CD4-positive, alpha-beta T cell treated with Interferon gamma for 1 hour (primary cell): ENCODE measurements around the gene CBLB.

Source experiments
- DNase-seq: peaks from one replicate; pipeline ENCODE4 v3.0.0-alpha.2; 2020

Gene CBLB

DNA sequence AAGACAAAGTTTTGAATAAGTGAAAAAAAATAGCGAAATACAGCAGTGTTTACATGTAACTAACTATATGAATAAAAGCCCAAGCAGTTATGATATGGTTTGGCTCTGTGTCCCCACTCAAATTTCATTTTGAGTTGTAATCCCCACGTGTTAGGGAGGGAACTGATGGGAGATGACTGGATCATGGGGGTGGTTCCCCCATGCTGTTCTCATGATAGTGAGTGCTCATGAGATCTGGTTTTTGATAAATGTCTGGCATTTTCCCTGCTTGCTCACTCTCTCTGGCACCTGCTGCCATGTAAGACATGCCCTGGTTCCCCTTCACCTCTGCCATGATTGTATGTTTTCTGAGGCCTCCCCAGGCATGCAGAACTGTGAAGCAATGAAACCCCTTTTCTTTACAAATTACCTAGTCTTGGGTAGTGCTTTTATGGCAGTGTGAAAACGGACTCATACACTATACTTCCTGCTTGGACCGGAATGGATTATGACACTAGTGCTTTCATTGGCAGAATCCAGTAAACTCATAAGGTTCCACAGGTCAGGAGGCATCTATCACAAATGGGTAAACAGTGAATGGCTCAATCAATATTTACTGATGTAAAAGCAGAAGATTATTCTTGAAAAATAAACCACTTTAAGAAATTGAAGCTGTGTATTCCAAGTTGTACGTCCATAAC, 192.1 kb downstream of the CBLB start:
- no peak for DNase-seq

DNA sequence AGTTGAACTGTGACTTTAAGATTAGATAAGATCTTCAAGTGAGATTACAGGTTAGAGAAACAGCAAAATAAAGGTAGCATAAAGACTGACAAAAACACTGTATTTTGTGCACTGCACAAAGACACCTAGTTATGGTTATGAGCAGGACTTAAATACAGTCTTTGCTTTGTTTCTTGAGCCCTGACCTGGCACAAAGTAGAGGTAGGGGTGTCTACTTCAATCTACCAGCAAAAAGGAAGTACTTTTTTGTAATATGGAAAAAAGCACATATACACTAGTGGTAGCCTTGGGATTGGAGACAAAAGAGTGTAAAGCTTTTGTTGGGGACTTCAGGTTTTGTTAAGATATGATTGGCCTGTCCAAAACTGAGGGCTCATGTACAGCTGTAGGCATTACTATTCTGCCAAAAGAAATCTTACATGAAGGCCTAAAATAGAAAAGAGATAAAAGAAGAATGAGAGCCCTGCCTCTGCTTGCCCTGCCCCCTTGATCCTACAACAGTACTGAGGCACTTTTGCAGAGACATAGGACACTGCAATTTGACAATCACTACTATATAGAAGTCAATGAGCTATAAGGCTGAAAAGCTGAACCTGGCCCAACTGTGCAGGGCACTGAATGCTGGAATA, 194.3 kb downstream of the CBLB start:
- no peak for DNase-seq

DNA sequence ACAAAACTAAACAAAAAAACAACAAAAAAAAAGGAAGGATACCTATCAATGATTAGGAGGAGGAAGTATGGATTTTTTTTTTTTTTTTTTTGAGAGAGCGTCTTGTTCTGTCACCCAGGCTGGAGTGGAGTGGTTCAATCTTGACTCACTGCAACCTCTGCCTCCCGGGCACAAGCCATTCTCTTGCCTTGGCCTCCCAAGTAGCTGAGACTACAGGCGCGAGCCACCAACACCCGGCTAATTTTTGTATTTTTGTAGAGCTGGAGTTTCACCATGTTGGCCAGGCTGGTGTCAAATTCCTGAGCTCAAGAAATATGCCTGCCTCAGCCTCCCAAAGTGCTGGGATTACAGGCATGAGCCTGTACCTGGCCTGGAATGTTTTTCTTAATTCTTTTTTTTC, 195.8 kb downstream of the CBLB start:
- no peak for DNase-seq

DNA sequence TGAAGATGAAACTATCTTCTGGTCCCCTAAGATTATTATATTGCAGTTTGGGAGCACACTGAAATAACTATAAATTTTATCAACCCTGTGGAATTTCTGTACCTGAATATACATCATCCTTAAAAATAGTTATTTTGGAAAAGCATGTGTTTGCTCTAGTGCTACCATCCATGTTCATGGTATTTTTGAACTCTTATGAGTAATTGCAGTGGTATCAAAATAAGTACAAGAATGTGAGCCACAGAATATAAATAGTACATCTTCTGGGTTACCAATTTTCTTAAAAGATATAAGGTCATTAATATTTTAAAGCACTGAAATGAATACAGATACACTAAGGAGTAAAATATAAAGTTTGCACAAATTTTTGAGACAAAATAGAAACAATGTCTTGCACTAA, 206.5 kb downstream of the CBLB start:
- DNase-seq, result no peak

DNA sequence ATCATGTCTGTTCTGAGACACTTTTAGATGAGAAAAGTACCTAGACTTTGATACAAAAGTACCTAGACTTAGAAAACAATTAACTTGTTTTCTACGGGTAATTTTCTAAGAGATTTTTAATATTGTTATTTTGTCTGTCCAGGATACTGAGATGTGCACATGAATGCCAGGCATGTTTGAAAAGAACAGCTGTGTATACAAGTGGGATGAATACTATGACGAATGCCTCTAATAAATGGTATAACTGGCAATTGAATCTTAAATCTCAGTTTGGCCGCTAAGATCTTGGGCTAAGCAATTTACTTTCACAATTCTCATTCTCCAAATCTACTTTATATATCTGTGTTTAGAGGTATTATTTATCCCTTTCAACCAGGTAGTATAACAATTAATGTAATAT, 207.4 kb downstream of the CBLB start:
- DNase-seq, result no peak

DNA sequence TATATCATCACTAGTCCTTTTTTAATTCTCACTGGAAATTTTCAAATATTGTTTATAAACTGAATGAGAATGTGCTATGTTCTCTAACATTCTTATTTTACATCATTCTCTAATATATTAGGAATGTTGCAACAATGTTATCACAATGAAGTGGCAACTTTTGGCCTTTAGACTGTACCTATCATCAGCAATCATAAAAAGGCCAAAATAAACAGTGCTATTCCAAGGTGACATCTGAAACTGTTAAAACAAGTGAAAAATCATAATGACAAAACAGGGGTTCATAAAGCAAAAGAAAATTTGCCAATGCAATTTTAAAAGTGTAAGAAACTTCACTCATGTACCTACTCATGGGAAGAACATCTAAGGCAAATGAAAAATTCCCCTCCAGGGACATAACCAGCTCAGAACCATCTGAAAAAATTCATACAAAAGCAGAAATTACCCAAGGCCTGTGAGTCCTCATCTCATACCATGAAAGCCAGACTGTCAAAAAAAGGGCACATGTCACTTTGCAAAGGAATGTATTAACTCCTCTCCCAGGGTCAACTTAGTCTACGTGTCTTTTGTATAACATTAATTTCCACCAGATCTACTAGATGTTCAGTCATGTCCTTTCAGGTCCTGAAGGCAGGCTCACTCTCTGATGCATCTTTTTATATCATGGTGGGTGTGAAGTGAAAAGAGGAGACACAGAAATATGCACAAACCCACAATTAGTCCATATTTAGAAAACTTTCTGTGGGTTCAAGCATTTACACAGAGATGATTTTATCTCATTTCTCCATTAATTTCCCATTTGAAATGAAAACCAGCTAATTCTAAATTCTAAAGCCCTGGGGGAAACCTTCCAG, 211.9 kb downstream of the CBLB start:
- no peak for DNase-seq

DNA sequence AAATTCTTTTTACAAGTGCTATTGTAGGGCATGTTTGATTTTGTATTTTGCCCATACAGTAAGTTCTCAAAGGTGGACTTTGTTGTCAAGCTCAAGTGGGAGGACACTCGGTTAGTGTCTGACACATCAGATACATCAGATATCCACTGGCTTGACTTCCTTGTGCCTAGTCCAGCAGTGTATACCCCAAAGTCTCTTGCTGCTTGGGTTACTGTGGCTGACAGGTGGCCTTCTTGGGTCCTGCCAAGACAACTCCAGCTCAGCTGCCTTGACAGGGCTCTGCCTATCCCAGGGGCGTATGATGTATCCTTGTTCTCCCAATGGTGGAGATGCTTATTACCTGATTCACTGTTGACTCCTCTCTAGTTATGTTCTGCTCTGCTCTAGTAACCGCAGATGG, 214.9 kb downstream of the CBLB start:
- no peak for DNase-seq

DNA sequence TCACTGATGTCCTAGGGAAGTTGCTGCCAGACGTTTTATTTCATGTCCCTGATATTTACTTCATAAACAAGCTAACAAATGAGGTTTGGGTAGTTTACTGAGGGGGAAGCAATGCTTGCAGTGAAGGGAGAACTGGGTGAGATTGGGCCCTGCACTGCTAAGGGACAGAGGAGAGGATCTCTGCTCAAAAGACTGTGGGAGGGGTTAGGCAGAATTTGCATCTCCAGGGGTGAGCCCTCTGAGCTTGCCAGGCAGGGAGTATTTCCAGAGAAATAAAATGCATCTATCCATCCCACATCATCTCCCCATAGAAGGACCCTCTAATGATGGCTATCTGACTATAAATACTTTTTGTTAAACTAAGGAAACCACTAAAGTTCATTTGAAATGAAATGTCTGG, 215.6 kb downstream of the CBLB start:
- DNase-seq, result no peak

DNA sequence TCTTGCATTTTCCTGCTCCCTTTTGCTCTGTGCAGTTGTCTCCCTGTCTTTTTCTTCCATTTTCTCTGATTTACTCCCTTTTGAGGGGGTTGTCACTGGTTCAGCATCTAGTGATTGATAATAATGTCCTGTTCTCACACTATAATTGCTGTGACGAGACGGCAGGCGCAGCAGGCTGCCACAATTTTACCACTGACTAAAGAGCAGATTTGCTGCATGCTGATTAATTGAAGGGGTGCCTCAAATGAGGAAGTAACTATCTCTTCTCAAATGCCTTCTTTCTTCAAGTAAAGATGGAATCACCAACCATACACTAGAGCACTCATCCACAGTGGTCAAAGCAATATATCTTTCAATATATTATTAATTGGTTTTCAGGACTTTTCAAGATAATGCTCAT, 219.3 kb downstream of the CBLB start:
- no peak for DNase-seq

DNA sequence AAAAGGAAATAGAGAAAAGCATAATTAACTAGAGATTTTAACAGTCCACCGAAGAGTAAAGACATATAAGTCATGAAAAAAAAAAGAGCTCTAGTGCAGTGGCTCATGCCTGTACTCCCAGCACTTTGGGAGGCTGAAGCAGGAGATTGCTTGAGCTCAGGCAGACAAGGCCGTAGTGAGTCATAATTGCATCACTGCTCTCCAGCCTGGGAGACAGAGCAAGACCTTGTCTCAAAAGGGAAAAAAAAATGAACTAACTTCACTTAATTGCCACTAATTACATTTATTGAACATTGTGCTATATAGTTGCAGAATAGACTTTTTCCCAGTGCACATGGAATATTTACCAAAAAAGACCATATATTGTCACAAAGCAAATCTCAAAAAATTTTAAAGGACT, 221.8 kb downstream of the CBLB start:
- no peak for DNase-seq

DNA sequence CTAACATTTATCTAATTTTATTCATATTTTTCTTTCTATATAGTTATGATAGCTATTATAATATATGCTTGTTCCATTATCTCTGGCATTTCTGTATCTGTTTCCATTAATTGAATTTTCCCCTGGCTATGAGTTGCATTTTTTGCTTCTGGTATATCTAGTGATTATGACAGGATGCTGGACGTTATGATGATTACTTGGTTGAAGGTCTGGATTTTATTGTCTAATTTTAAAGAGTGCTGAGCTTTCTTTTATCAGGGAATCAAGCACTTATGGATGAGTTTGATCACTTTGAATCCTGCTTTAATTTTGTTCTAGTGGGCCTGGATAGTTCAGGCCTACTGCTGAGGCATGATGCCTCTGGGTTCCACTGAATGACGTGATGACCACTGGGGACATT, 229.7 kb downstream of the CBLB start:
- DNase-seq, result no peak

DNA sequence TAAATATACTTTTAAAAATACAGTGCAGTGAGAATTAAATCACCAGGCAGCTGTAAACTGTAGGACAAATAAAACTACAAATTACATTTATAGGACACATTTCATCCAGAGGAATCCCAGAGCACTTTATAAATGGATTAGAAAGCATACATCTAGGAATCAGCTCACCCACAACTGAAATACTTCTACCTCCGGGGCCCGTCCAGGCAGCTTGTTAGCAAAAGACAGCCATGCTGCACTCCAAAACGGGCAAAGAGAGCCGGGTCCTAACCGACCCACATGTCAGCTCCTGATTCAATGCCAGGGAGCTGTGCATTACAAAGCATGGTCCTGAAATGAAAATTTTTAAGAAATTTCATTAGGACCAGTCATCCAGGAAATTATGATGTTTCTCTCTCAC, 234.1 kb downstream of the CBLB start:
- no peak for DNase-seq

DNA sequence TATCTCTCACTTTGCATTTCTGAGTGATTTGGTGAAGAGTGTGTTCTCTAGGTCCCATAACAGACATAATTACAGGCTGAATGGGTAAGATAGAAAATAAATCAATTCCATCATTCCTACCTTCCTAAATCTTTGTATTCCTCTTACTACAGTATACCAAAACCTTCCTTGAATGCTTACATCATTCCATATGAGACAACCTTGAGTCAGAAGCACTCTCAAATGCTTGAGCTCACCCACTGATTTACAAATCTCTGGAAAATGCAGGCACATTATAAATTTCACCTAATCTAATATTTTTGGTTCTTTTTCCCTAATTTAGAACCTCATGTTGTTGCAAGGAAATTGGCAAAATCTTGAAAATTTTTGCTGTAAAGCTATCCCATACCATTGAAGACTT, 239.1 kb downstream of the CBLB start:
- DNase-seq, result no peak

DNA sequence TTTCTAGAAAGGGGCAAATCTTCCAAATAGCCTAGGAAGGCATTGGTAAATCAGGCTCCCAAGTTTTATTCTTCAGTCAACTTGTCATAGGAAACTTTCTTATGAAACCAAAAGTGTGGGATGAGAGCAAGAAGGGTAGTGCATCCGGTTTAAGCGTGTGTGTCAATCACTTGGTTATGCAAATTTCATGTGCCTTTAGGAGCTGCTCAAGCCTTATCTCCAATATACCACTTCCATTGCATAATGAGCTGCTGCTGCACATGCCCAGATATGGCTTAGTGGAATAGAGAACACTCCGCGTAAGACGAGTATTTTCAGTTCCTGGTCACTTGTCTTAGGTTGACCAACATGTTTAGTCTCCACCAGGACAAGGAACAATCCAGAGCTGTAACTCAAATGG, 242.1 kb downstream of the CBLB start:
- DNase-seq, result no peak

DNA sequence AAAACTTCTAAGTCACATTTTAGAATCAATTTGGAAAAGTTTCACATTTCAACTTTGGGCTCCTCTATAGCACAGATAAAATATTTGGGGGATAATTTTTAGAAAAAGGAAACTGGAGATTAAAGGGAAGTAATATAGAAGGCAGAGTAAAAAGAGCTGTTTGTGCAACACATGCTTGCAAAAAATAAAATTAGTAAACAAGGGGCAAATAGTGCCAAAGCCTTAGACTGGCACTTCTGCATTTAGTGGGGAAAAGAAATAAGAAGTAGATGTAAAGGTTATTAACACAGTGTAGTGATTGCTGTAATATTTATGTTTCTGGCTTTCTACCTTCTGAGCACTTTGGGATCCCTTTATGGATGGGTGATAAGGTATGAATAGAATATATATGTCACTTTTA, 246.6 kb downstream of the CBLB start:
- no peak for DNase-seq

DNA sequence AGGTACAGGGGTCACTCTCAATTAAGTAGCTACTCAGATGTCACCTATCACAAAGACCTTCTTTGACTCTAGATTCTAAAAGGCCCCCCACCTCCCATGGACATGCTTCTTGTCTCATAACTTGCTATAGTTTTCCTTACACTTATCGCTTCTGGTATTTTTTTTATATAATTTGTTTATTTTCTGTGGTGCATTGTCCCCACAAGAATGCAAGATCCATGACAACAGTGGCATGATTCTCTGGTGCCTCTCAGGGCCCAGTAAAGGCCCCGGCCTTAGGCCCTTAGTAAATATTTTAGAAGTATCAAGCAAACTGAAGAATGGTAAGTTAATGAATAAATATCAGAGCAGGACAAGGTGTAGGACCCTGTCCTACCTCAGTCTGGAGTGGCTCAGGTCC, 248.6 kb downstream of the CBLB start:
- no peak for DNase-seq

DNA sequence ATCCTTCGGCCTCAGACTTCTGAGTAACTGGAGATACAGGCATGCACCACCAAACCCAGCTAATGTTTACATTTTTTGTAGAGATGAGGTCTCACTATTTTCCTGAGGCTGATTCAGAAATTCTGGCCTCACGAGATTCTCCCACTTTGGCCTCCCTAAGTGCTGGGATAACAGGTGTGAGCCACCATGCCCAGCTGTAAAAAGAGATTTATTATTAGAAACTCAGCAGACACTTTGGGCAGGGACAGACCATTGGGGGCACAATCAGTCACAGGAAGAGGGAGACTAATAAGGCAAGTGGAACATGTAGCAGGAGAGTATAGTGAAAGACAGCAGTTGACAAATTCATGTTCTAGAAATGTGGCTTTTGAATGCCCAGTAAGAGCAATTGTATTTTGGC, 249.2 kb downstream of the CBLB start:
- no peak for DNase-seq

DNA sequence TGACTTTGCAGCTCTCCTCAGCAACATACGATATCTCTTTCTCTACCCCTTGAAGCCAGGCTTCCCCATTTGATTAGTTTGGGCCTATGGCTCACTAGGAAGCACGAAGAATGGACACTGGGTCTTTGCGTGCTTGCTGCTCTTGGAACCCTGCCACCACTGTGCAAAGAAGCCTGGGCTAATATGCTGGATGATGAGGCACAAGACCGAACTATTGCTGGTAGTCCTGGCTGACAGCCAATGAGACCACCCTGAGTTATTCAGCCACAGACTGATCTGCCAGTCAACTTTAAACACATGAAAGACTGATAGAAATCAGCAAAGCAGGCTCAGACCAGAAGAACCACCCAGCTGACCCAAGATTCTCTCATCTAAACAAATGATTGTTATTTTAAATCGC, 250.3 kb downstream of the CBLB start:
- no peak for DNase-seq

DNA sequence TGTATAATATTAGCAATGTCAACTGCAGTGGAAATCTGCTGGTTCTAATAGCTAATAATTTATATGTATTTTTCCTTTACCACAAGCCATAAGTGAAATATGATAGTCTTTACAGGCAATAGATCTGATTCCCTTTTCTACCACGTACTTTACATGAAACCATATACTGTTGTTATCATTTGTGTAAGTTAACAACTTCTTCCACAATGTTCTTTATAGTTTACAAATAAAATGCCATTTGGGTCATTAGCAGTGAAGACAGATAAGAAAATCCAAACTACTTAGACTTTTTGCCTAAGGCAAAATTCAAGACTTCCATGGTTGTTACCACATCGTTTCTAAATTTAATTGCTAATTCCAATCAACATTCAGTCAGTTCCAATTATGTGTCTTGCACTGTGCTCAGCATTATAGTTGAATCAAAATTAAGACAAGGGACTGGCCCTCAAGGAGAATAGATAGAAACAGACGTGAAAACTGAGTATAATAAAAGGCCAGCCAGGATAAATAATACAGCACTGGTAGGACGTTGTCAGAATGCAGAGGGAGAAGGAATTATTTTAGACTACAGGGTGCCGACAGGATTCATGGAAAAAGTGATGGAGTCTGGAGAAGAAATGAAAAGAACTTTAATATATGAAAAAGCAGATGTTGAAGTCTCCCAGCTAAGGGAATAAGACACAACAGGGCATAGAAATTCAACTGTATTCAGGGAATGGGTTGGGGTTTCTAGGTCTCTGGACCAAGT, 252.3 kb downstream of the CBLB start:
- DNase-seq, result no peak

DNA sequence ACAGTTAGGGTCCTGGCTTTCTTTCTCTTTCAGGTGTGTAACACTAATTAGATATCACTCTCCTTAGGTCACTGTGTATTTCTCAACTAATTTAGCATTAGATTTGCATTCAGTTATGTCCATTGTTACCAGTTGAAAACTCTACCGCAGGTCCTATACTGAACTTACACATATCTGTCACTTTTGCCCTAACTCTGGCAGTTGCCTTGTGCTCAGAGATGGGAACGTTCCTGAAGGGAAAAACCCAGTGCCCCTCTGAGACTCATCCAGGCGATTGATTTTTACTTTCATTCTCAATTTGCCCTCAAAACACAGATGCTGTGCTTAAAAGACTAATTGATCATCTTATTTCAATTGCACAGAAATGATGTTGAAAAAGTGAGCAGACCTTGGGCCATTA, 253.0 kb downstream of the CBLB start:
- DNase-seq, result no peak

DNA sequence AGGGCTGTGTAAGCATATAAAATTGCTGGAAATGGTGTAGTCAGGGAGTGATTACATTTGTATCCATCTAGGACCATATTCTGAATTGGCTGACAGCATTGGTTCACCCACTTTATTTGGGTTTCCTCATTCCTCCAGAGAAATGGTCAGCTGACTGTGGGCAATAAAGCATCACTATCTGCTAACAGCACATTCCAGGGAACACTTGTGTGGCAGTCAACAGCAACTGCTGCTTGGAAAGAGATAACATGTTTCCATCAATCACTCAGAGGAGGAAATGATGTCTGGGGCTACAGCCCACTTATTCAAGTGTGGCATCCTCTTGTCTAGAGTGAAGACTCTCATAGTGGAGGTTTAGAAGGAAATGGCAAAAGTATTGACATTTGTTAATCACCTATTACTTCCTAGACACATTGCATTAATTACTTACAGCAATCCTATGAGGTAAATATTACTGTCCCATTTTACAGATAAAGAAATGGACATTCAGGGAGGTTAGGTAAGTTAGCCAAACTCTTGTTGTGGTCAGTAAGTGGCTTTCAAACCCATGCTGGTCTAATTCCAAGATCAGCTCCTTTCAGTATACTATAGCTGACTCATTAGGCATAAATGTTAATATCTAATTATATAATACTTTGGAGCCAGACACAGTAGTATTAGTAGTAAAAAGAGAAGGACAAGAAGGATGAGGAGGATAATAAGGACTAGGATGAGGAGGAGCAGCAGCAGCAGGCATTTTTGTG, 254.4 kb downstream of the CBLB start:
- no peak for DNase-seq

DNA sequence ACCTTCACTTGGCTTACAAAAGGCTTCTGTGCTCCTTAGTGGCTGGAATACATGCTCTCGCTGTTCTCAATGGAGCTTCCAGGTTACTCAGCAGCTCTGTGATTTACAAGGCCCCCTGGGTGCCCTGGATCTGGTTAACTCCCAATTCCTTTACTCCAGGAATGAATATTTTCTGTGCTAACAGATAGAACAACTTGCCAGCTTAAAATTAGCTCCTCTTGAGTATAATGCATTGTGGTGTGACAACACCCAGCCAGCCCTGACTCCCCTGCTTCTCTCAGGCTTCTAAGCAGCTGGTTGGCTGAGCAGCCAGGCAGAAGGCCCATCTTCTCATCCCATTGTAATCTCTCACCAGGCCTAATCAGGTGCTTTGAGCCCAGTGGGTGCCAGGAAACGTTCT, 255.7 kb downstream of the CBLB start:
- no peak for DNase-seq
